Measurements from ENCODE around the gene PLEKHA6. TPM values are rescaled to one million over a fixed set of nuclear protein-coding genes. Genes with fewer than 3 reads are reported as not detected.
A peak's percentile ranks its signal among the peaks of the same experiment; 100 is the strongest.

PLEKHA6 gene
- polyA plus RNA-seq, 3 donors = 0.08 TPM; not detected in 1

DNA sequence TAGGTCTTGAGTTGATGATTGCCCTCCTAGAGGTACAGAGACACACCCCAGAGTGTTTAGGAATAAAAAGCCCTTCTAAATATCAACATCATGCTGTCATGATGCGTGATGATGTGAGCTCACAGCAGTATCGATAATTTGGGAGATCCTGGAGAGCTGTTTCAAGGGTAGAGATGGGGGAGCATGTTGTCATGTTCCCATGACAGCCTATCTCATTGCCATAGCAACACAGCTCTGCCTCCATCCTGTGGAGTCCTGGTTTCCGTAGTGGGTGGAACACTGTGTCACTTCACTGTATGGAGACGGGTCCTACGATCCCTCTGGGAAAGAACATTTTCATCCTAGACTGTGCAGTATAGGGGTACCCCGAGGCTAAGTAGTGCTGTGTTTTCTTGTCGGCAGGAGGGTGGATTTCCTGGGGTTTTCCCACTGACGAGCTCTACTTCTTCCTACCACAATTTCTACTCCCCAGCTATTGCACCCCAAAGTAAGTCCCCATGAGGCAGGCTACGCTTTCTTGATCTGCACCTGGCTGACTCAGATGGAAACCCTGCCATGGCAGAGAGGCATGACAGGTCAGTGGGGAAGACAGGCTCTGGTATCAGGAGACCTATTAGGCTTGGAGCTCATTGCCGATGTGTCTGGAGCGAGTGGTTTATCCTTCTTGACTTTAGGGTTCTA, 170.6 kb downstream of the PLEKHA6 start:
- 85% methylated on average over 4 of the region's 11 CpGs for WGBS (ENCODE audit: insufficient coverage)
- Histone ChIP-seq H3K27me3 (ENCODE audit: control insufficient read depth in 2 of 2, insufficient read depth in 2 of 2, low read length in 2 of 2) (peaks cover 5 to 41% of the 10 kb centered on the region in 2 donors), H3K36me3 (replicated peaks in 1 of 2; ENCODE audit: control insufficient read depth in 1 of 2, insufficient read depth in 2 of 2, low read length in 2 of 2) (no peaks in the 10 kb centered on the region), H3K4me3 (replicated peaks in 1 of 3; ENCODE audit: low read depth in 2 of 3, low read length in 3 of 3) (no peak overlapping the region), H3K4me2 (replicated peaks; ENCODE audit: extremely low read depth, low read length, poor library complexity, severe bottlenecking) (no peak overlapping the region), H3K9ac (ENCODE audit: insufficient read depth, low read length, poor library complexity, severe bottlenecking) (no peak overlapping the region), H4K20me1 (ENCODE audit: insufficient read depth, low read length) (no peaks in the 10 kb centered on the region), H2AFZ (ENCODE audit: insufficient read depth, low read depth, low read length, poor library complexity, severe bottlenecking) (no peak overlapping the region), H3K79me2 (ENCODE audit: insufficient read depth, low read length) (no peaks in the 10 kb centered on the region), H3K9me3 (replicated peaks in 1 of 2; ENCODE audit: control insufficient read depth in 1 of 2, insufficient read depth in 1 of 2, low read length in 2 of 2) (no peaks in the 10 kb centered on the region), H3K27ac (ENCODE audit: low read depth in 1 of 2, low read length in 2 of 2) (no peak overlapping the region), H3K4me1 (ENCODE audit: control insufficient read depth in 1 of 2, insufficient read depth in 2 of 2, low read length in 2 of 2) (peaks cover 12% of the 10 kb centered on the region in 2 donors)
- H3K4me1 Mint-ChIP-seq = peaks cover 15% of the 10 kb centered on the region
- peak in 1 of 3 donors; percentile 56 for DNase-seq
- peak overlapping the region in 3 of 7 donors; percentile 12 to 68 (median 57) for H3K27ac Mint-ChIP-seq
- intact Hi-C loops (cut with micrococcal nuclease) = no loop called here
- no peaks in the 10 kb centered on the region for H3K9me3 Mint-ChIP-seq
- no peaks in the 10 kb centered on the region for H3K36me3 Mint-ChIP-seq
- H3K4me3 Mint-ChIP-seq = peak overlapping the region in 1 of 2 donors; percentile 37
- TF ChIP-seq, protein P1, sequence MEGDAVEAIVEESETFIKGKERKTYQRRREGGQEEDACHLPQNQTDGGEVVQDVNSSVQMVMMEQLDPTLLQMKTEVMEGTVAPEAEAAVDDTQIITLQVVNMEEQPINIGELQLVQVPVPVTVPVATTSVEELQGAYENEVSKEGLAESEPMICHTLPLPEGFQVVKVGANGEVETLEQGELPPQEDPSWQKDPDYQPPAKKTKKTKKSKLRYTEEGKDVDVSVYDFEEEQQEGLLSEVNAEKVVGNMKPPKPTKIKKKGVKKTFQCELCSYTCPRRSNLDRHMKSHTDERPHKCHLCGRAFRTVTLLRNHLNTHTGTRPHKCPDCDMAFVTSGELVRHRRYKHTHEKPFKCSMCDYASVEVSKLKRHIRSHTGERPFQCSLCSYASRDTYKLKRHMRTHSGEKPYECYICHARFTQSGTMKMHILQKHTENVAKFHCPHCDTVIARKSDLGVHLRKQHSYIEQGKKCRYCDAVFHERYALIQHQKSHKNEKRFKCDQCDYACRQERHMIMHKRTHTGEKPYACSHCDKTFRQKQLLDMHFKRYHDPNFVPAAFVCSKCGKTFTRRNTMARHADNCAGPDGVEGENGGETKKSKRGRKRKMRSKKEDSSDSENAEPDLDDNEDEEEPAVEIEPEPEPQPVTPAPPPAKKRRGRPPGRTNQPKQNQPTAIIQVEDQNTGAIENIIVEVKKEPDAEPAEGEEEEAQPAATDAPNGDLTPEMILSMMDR (IDR thresholded peaks at IDR 0.05) = no peak
- H3K27me3 Mint-ChIP-seq (ENCODE audit: low read depth in 3 of 3) = peaks cover 45 to 54% (median 49%) of the 10 kb centered on the region in 3 donors

DNA sequence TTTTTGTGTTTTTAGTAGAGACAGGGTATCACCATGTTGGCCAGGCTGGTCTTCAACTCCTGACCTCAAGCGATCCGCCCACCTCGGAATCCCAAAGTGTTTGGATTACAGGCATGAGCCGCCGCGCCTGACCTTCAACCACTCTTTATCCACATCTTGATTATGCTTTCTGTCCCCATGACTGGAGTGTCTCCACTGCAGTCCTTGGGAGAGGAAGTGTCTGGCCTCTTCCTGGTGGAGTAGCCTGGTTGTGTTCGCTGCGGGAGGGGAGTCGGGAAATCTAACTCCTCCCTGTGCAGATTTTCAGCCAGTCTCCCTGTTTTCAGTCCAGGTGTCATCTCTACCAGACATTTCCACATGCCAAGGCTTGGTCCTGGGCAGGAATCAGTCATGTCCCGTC, 173.1 kb downstream of the PLEKHA6 start:
- peaks cover 17% of the 10 kb centered on the region for H3K4me1 Mint-ChIP-seq
- Histone ChIP-seq H3K36me3 (replicated peaks in 1 of 2; ENCODE audit: control insufficient read depth in 1 of 2, insufficient read depth in 2 of 2, low read length in 2 of 2) (no peaks in the 10 kb centered on the region), H3K4me1 (ENCODE audit: control insufficient read depth in 1 of 2, insufficient read depth in 2 of 2, low read length in 2 of 2) (peaks cover 12% of the 10 kb centered on the region in 2 donors), H3K4me2 (replicated peaks; ENCODE audit: extremely low read depth, low read length, poor library complexity, severe bottlenecking) (no peak overlapping the region), H3K27ac (ENCODE audit: low read depth in 1 of 2, low read length in 2 of 2) (no peak overlapping the region), H3K9me3 (replicated peaks in 1 of 2; ENCODE audit: control insufficient read depth in 1 of 2, insufficient read depth in 1 of 2, low read length in 2 of 2) (no peaks in the 10 kb centered on the region), H4K20me1 (ENCODE audit: insufficient read depth, low read length) (no peaks in the 10 kb centered on the region), H2AFZ (ENCODE audit: insufficient read depth, low read depth, low read length, poor library complexity, severe bottlenecking) (no peak overlapping the region), H3K9ac (ENCODE audit: insufficient read depth, low read length, poor library complexity, severe bottlenecking) (no peak overlapping the region), H3K79me2 (ENCODE audit: insufficient read depth, low read length) (no peaks in the 10 kb centered on the region), H3K27me3 (ENCODE audit: control insufficient read depth in 2 of 2, insufficient read depth in 2 of 2, low read length in 2 of 2) (peaks cover 5 to 32% of the 10 kb centered on the region in 2 donors), H3K4me3 (replicated peaks in 1 of 3; ENCODE audit: low read depth in 2 of 3, low read length in 3 of 3) (no peak overlapping the region)
- H3K27me3 Mint-ChIP-seq (ENCODE audit: low read depth in 3 of 3) = peaks cover 29 to 38% (median 32%) of the 10 kb centered on the region in 3 donors
- DNase-seq = no peak
- H3K27ac Mint-ChIP-seq = no peak overlapping the region
- WGBS (ENCODE audit: insufficient coverage) = 94% methylated on average over 4 of the region's 10 CpGs
- no peaks in the 10 kb centered on the region for H3K9me3 Mint-ChIP-seq
- no peaks in the 10 kb centered on the region for H3K36me3 Mint-ChIP-seq
- no peak overlapping the region for H3K4me3 Mint-ChIP-seq
- TF ChIP-seq, protein P1 (IDR thresholded peaks at IDR 0.05) = no peak
- intact Hi-C loops (cut with micrococcal nuclease) = no loop called here

Data from CD14-positive monocyte (primary cell).